Rectal smooth muscle tissue (tissue), 1 donor: ENCODE data around the gene CFAP119.

ENCODE experiments used
- H3K27ac ChIP-seq: one replicate; pipeline ENCODE4 v1.7.0; 2013; ENCODE audit warnings: low read depth, low read length, inconsistent platforms
- H3K27me3 ChIP-seq: one replicate; pipeline ENCODE4 v1.7.0; 2013; ENCODE audit warnings: low read length; ENCODE audit not compliant: control insufficient read depth, insufficient read depth
- H3K36me3 ChIP-seq: one replicate; pipeline ENCODE4 v1.7.0; 2013; ENCODE audit warnings: low read length; ENCODE audit not compliant: control insufficient read depth, insufficient read depth
- H3K4me1 ChIP-seq: one replicate; pipeline ENCODE4 v1.7.0; 2013; ENCODE audit warnings: low read length; ENCODE audit not compliant: control insufficient read depth, insufficient read depth
- H3K4me3 ChIP-seq: one replicate; pipeline ENCODE4 v1.7.0; 2013; ENCODE audit warnings: low read length
- H3K9ac ChIP-seq: one replicate; pipeline ENCODE4 v1.7.0; 2013; ENCODE audit warnings: low read length

The CFAP119 gene

GRCh38 chr16:30750876-30751465 is 10.9 kb downstream of the CFAP119 start:
- no peak overlapping the region for H3K9ac ChIP-seq
- no peaks in the 10 kb centered on the region for H3K27me3 ChIP-seq
- no peak overlapping the region for H3K4me3 ChIP-seq
- peaks cover 11% of the 10 kb centered on the region for H3K36me3 ChIP-seq
- H3K4me1 ChIP-seq, result no peaks in the 10 kb centered on the region
- no peak overlapping the region for H3K27ac ChIP-seq

- H3K9ac ChIP-seq, result no peak overlapping the region
- H3K27ac ChIP-seq, result no peak overlapping the region
- H3K27me3 ChIP-seq, result no peaks in the 10 kb centered on the region
- H3K36me3 ChIP-seq, result peaks cover 8% of the 10 kb centered on the region
- H3K4me1 ChIP-seq, result no peaks in the 10 kb centered on the region
- no peak overlapping the region for H3K4me3 ChIP-seq
These were observed 11.7 kb downstream of the CFAP119 start for GRCh38 chr16:30750201-30750600.

- no peaks in the 10 kb centered on the region for H3K4me1 ChIP-seq
- H3K9ac ChIP-seq, result peak overlapping the region; percentile 39
- H3K36me3 ChIP-seq, result peaks cover 9% of the 10 kb centered on the region
- peak overlapping the region; percentile 50 for H3K27ac ChIP-seq
- no peaks in the 10 kb centered on the region for H3K27me3 ChIP-seq
- H3K4me3 ChIP-seq, result peak overlapping the region; percentile 85
These were observed 13.0 kb downstream of the CFAP119 start for GRCh38 chr16:30748634-30749445.

GRCh38 chr16:30747799-30748633 is 13.8 kb downstream of the CFAP119 start, which contains the start of gene PHKG2:
PHKG2 (plus strand) TSS chr16:30748425; CDS start chr16:30748821, 396 bp downstream.
- Histone ChIP-seq H3K4me3 (peak within 1 kb of the TSS; percentile 85), H3K27ac (peak within 1 kb of the TSS; percentile 77), H3K27me3 (no peaks in the 10 kb centered on the region), H3K36me3 (peaks cover 9% of the 10 kb centered on the region), H3K4me1 (no peaks in the 10 kb centered on the region), H3K9ac (peak within 1 kb of the TSS; percentile 70)

- Histone ChIP-seq H3K27me3 (no peaks in the 10 kb centered on the region), H3K36me3 (peaks cover 9% of the 10 kb centered on the region), H3K4me1 (no peaks in the 10 kb centered on the region), H3K27ac (peak overlapping the region; percentile 77), H3K4me3 (peak overlapping the region; percentile 83), H3K9ac (peak overlapping the region; percentile 70)
These were observed 14.5 kb downstream of the CFAP119 start for GRCh38 chr16:30747331-30747730.

- H3K27ac ChIP-seq, result peak overlapping the region; percentile 19
- no peak overlapping the region for H3K9ac ChIP-seq
- no peak overlapping the region for H3K4me3 ChIP-seq
- H3K27me3 ChIP-seq, result no peaks in the 10 kb centered on the region
- no peaks in the 10 kb centered on the region for H3K4me1 ChIP-seq
- peaks cover 9% of the 10 kb centered on the region for H3K36me3 ChIP-seq
These were observed 15.2 kb downstream of the CFAP119 start for GRCh38 chr16:30746638-30747175.

- peaks cover 6% of the 10 kb centered on the region for H3K36me3 ChIP-seq
- no peak overlapping the region for H3K4me3 ChIP-seq
- no peak overlapping the region for H3K9ac ChIP-seq
- peaks cover 7% of the 10 kb centered on the region for H3K4me1 ChIP-seq
- no peak overlapping the region for H3K27ac ChIP-seq
- no peaks in the 10 kb centered on the region for H3K27me3 ChIP-seq
These were observed 16.8 kb downstream of the CFAP119 start for GRCh38 chr16:30745082-30745481.

- H3K27me3 ChIP-seq, result no peaks in the 10 kb centered on the region
- H3K4me3 ChIP-seq, result no peak overlapping the region
- H3K27ac ChIP-seq, result peak overlapping the region; percentile 16
- H3K9ac ChIP-seq, result no peak overlapping the region
- H3K36me3 ChIP-seq, result peaks cover 6% of the 10 kb centered on the region
- peaks cover 7% of the 10 kb centered on the region for H3K4me1 ChIP-seq
These were observed 17.7 kb downstream of the CFAP119 start for GRCh38 chr16:30744183-30744582.

- no peak overlapping the region for H3K9ac ChIP-seq
- H3K4me1 ChIP-seq, result peaks cover 7% of the 10 kb centered on the region
- H3K27ac ChIP-seq, result peak overlapping the region; percentile 16
- peaks cover 8% of the 10 kb centered on the region for H3K36me3 ChIP-seq
- no peaks in the 10 kb centered on the region for H3K27me3 ChIP-seq
- H3K4me3 ChIP-seq, result no peak overlapping the region
These were observed 18.1 kb downstream of the CFAP119 start for GRCh38 chr16:30743716-30744115.

- Histone ChIP-seq H3K4me1 (peaks cover 7% of the 10 kb centered on the region), H3K4me3 (no peak overlapping the region), H3K36me3 (peaks cover 28% of the 10 kb centered on the region), H3K27me3 (no peaks in the 10 kb centered on the region), H3K9ac (no peak overlapping the region), H3K27ac (no peak overlapping the region)
These were observed 20.4 kb downstream of the CFAP119 start for GRCh38 chr16:30741461-30741914.

GRCh38 chr16:30740364-30741251 is 21.3 kb downstream of the CFAP119 start:
- Histone ChIP-seq H3K4me1 (peaks cover 7% of the 10 kb centered on the region), H3K9ac (no peak overlapping the region), H3K36me3 (peaks cover 37% of the 10 kb centered on the region), H3K4me3 (peak overlapping the region; percentile 33), H3K27ac (peak overlapping the region; percentile 34), H3K27me3 (no peaks in the 10 kb centered on the region)
